WTC11 (cell line): ENCODE measurements around the gene TNS3. TPM values are rescaled to one million over a fixed set of nuclear protein-coding genes. Genes with fewer than 3 reads are reported as not detected.

ENCODE experiments used
- ATAC-seq: fragments of 200-7000 bp; cut with Tn5 transposase; 2 replicates; pipeline ENCODE4 v1.10.0; 2021; ENCODE audit warnings: mild to moderate bottlenecking, moderate library complexity
- CTCF ChIA-PET: fragments of 300-600 bp; sonication (Branson Sonifier 250); formaldehyde crosslinking; loops from one replicate; lab custom pipeline; 2021; ENCODE audit warnings: antibody characterized with exemption; lab: Charles Lee
- POLR2A ChIA-PET: fragments of 350-600 bp; sonication (Branson Sonifier 250); formaldehyde crosslinking; loops from one replicate; lab custom pipeline; 2021; ENCODE audit warnings: antibody characterized with exemption; lab: Charles Lee
- DNase-seq: peaks from one replicate; pipeline ENCODE4 v3.0.0; 2021; ENCODE audit warnings: low spot score
- H3K27ac Mint-ChIP-seq: 2 replicates; pipeline ENCODE4 v1.8.0; 2021; ENCODE audit warnings: mixed read lengths
- H3K27me3 Mint-ChIP-seq: 2 replicates; pipeline ENCODE4 v1.8.0; 2021; ENCODE audit warnings: low read depth, mild to moderate bottlenecking, moderate library complexity, mixed read lengths
- H3K36me3 Mint-ChIP-seq: 2 replicates; pipeline ENCODE4 v1.8.0; 2021; ENCODE audit warnings: mixed read lengths
- H3K4me1 Mint-ChIP-seq: 2 replicates; pipeline ENCODE4 v1.8.0; 2022; ENCODE audit warnings: mixed read lengths
- H3K4me3 Mint-ChIP-seq: 2 replicates; pipeline ENCODE4 v1.8.0; 2021; ENCODE audit warnings: mild to moderate bottlenecking, moderate library complexity, mixed read lengths
- H3K9me3 Mint-ChIP-seq: 2 replicates; pipeline ENCODE4 v1.8.0; 2021; ENCODE audit warnings: mixed read lengths
- ATF1 ChIP-seq: sonication (generic); formaldehyde crosslinking; IDR thresholded peaks from 2 replicates; pipeline ENCODE4 v1.8.1; 2023; ENCODE audit warnings: mild to moderate bottlenecking, moderate library complexity, missing genetic modification reagents
- E2F4 ChIP-seq: sonication (generic); formaldehyde crosslinking; IDR thresholded peaks from 2 replicates; pipeline ENCODE4 v1.8.1; 2022; ENCODE audit warnings: low read depth, mild to moderate bottlenecking, moderate library complexity, missing genetic modification reagents, borderline replicate concordance
- ELF4 ChIP-seq: sonication (generic); formaldehyde crosslinking; IDR thresholded peaks from 2 replicates; pipeline ENCODE4 v1.8.1; 2022; ENCODE audit warnings: low read depth, mild to moderate bottlenecking, moderate library complexity, missing genetic modification reagents
- ETV6 ChIP-seq: sonication (generic); formaldehyde crosslinking; IDR thresholded peaks from 2 replicates; pipeline ENCODE4 v1.8.1; 2022; ENCODE audit warnings: mild to moderate bottlenecking, missing genetic modification reagents
- FOXJ3 ChIP-seq: sonication (generic); formaldehyde crosslinking; IDR thresholded peaks from 2 replicates; pipeline ENCODE4 v1.9.0; 2021; ENCODE audit warnings: missing genetic modification reagents, mild to moderate bottlenecking, borderline replicate concordance
- FOXK1 ChIP-seq: sonication (generic); formaldehyde crosslinking; IDR thresholded peaks from 2 replicates; pipeline ENCODE4 v1.8.0; 2022; ENCODE audit warnings: mild to moderate bottlenecking, moderate library complexity, missing genetic modification reagents
- HMGA2 ChIP-seq: fragments of 250-450 bp; sonication (Bioruptor Pico); IDR thresholded peaks from 2 replicates; pipeline ENCODE4 v1.4.0; 2021; ENCODE audit warnings: mild to moderate bottlenecking, moderate library complexity
- MXD4 ChIP-seq: fragments of 250-450 bp; sonication (Bioruptor Pico); IDR thresholded peaks from 2 replicates; pipeline ENCODE4 v1.8.0; 2021; ENCODE audit warnings: mild to moderate bottlenecking, moderate library complexity, borderline replicate concordance
- NR1H2 ChIP-seq: sonication (generic); formaldehyde crosslinking; IDR thresholded peaks from 2 replicates; pipeline ENCODE4 v1.9.0; 2021; ENCODE audit warnings: mild to moderate bottlenecking, moderate library complexity, missing genetic modification reagents
- OVOL2 ChIP-seq: fragments of 250-450 bp; sonication (Bioruptor Pico); IDR thresholded peaks from 2 replicates; pipeline ENCODE4 v1.9.0; 2021; ENCODE audit warnings: mild to moderate bottlenecking, borderline replicate concordance
- PRRX2 ChIP-seq: fragments of 250-450 bp; sonication (Bioruptor Pico); IDR thresholded peaks from 2 replicates; pipeline ENCODE4 v1.8.0; 2021; ENCODE audit warnings: mild to moderate bottlenecking
- RELA ChIP-seq: sonication (generic); formaldehyde crosslinking; IDR thresholded peaks from 2 replicates; pipeline ENCODE4 v1.8.1; 2022; ENCODE audit warnings: missing genetic modification reagents, mild to moderate bottlenecking, borderline replicate concordance
- SMAD4 ChIP-seq: sonication (generic); formaldehyde crosslinking; IDR thresholded peaks from 2 replicates; pipeline ENCODE4 v1.8.0; 2022; ENCODE audit warnings: mild to moderate bottlenecking, missing genetic modification reagents
- SOX15 ChIP-seq: fragments of 250-450 bp; sonication (Bioruptor Pico); IDR thresholded peaks from 2 replicates; pipeline ENCODE4 v1.9.0; 2021; ENCODE audit warnings: mild to moderate bottlenecking
- STAT6 ChIP-seq: sonication (generic); formaldehyde crosslinking; conservative IDR thresholded peaks from 2 replicates; pipeline ENCODE4 v1.8.1; 2023; ENCODE audit warnings: mild to moderate bottlenecking, low read depth, missing genetic modification reagents, moderate library complexity
- TEAD4 ChIP-seq: sonication (generic); formaldehyde crosslinking; IDR thresholded peaks from 2 replicates; pipeline ENCODE4 v1.8.0; 2022; ENCODE audit warnings: mild to moderate bottlenecking, missing genetic modification reagents
- ZNF219 ChIP-seq: sonication (generic); formaldehyde crosslinking; IDR thresholded peaks from 2 replicates; pipeline ENCODE4 v1.8.0; 2023; ENCODE audit warnings: missing genetic modification reagents, mild to moderate bottlenecking, borderline replicate concordance
- ZNF416 ChIP-seq: fragments of 250-450 bp; sonication (Bioruptor Pico); IDR thresholded peaks from 2 replicates; pipeline ENCODE4 v1.9.0; 2021; ENCODE audit warnings: mild to moderate bottlenecking, inconsistent platforms
- ZNF423 ChIP-seq: fragments of 250-450 bp; sonication (Bioruptor Pico); IDR thresholded peaks from 2 replicates; pipeline ENCODE4 v2.1.2; 2022; ENCODE audit warnings: mild to moderate bottlenecking, moderate library complexity
- total RNA-seq: library from RNA; stranded (reverse); gene quantifications from 3 replicates; pipeline ENCODE4 v1.2.3, GENCODE V29; 2021
- TF ChIP-seq, protein P1 (sequence below): fragments of 250-450 bp; sonication (Bioruptor Pico); IDR thresholded peaks from 2 replicates; pipeline ENCODE4 v2.1.2; 2022; ENCODE audit warnings: mild to moderate bottlenecking, moderate library complexity
- TF ChIP-seq, protein P2 (sequence below): sonication (generic); formaldehyde crosslinking; IDR thresholded peaks from 2 replicates; pipeline ENCODE4 v1.8.1; 2023; ENCODE audit warnings: mild to moderate bottlenecking, missing genetic modification reagents, moderate library complexity

The TNS3 gene
- total RNA-seq, 1 experiment from 2014 or later, result 37.7 TPM

DNA sequence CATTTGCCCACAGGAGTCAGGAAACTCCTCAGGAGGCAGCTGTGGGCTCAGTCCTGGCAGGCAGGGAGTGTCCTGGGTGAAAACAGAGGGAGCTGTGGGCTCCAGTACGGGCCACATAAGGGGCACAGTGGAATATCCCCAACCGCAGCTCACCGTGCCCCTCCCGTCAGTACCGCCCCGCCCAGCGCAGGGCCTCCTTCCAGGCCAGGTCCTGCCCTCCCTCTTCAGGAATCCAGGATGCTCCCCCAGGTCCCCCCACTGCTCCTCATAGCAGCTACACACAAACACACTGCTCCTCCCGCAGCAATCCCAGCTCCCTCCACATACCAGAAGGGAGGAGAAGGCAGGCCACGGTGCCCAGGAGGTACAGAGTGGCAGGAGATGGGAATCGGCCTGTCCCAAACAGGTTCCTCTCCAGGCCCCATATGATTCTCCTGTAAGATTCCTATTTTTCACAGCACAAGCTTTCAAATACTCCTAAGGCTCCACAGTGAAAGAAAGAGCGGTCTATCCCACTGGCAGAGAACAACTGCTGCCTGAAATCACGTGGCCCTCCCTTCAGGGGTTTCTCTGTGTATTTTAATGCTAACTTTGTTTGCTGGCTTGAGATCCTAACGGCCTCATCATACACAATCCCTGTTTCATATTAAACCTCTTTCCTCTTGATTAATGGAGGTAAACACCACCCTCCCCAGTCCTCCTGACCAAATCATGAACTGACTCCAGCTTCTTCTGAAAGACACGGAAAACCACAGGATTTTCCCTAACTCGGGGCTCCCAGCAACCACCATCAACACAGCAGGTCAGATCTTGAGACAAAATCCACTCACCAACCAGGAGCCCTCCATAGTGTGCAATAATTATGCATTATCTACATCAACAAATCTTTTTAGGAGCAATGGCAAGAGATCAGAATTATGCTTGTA, 178.7 kb downstream of the TNS3 start:
- TF ChIP-seq TEAD4 (no peak), STAT6 (CRISPR knock-in tag) (no peak), RELA (CRISPR knock-in tag) (no peak), ELF4 (CRISPR knock-in tag) (no peak), ZNF423 (CRISPR knock-in tag) (no peak), NR1H2 (CRISPR knock-in tag) (no peak), SMAD4 (CRISPR knock-in tag) (no peak), SOX15 (CRISPR knock-in tag) (no peak), ETV6 (CRISPR knock-in tag) (no peak), ATF1 (no peak), E2F4 (no peak), OVOL2 (CRISPR knock-in tag) (no peak), ZNF219 (no peak), FOXK1 (CRISPR knock-in tag) (no peak), ZNF416 (no peak), HMGA2 (CRISPR knock-in tag) (no peak), MXD4 (CRISPR knock-in tag) (no peak)
- TF ChIP-seq, all 79 proteins: peak for 0

GRCh38 chr7:47401611-47402570, 180.0 kb downstream of the TNS3 start:
- CTCF ChIA-PET, result interaction anchor here (1.7 kb wide), 1 partner anchor 135 kb away, joined by 8 read pairs; no protein-coding TSS in a partner anchor
- peaks cover under 1% of the 10 kb centered on the region; the same call in 1 of the 2 replicates for H3K36me3 Mint-ChIP-seq
- TF ChIP-seq PRRX2 (CRISPR knock-in tag) (no peak), FOXJ3 (CRISPR knock-in tag) (no peak), E2F4 (no peak)
- TF ChIP-seq, protein P1, sequence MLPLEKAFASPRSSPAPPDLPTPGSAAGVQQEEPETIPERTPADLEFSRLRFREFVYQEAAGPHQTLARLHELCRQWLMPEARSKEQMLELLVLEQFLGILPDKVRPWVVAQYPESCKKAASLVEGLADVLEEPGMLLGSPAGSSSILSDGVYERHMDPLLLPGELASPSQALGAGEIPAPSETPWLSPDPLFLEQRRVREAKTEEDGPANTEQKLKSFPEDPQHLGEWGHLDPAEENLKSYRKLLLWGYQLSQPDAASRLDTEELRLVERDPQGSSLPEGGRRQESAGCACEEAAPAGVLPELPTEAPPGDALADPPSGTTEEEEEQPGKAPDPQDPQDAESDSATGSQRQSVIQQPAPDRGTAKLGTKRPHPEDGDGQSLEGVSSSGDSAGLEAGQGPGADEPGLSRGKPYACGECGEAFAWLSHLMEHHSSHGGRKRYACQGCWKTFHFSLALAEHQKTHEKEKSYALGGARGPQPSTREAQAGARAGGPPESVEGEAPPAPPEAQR (CRISPR knock-in tag), result no peak
- TF ChIP-seq, protein P2, sequence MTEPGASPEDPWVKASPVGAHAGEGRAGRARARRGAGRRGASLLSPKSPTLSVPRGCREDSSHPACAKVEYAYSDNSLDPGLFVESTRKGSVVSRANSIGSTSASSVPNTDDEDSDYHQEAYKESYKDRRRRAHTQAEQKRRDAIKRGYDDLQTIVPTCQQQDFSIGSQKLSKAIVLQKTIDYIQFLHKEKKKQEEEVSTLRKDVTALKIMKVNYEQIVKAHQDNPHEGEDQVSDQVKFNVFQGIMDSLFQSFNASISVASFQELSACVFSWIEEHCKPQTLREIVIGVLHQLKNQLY (CRISPR knock-in tag), result no peak
- peaks cover 14% of the 10 kb centered on the region for H3K4me1 Mint-ChIP-seq
- DNase-seq (no peak), ATAC-seq (no peak)
- no peaks in the 10 kb centered on the region for H3K27me3 Mint-ChIP-seq
- H3K9me3 Mint-ChIP-seq, result no peaks in the 10 kb centered on the region
- POLR2A ChIA-PET, result interaction anchor here (0.6 kb wide), 1 partner anchor 369 kb away, joined by 3 read pairs; no protein-coding TSS in a partner anchor
- no peak overlapping the region for H3K4me3 Mint-ChIP-seq
- H3K27ac Mint-ChIP-seq, result no peak overlapping the region

More for the DNA sequence above, 178.7 kb downstream of the TNS3 start:
- Mint-ChIP-seq H3K4me1 (peaks cover 14% of the 10 kb centered on the region), H3K27ac (peak overlapping the region; percentile 42; the same call in 1 of the 2 replicates), H3K4me3 (no peak overlapping the region), H3K27me3 (no peaks in the 10 kb centered on the region), H3K9me3 (no peaks in the 10 kb centered on the region), H3K36me3 (no peaks in the 10 kb centered on the region)
- ChIA-PET POLR2A (no interaction called here), CTCF (interaction anchor here (1.3 to 1.7 kb wide), 2 partner anchors 17 to 137 kb away, joined by 5 to 8 read pairs; no protein-coding TSS in a partner anchor)
- peak; percentile 29 for DNase-seq
- peak; percentile 83 for ATAC-seq
